SK-N-SH treated with all-trans-retinoic acid at 6 μM for 48 hours (cell line): ENCODE measurements around the gene SRGAP1.
"Not testable (repeated sequence)": the region's sequence is repeated elsewhere in the genome, so short reads cannot be mapped to it uniquely, and the experiment has no call there.

Source experiments
- ATAC-seq: fragments of 200-7000 bp; cut with Tn5 transposase; 3 replicates; pipeline ENCODE4 v1.9.1; 2020; ENCODE audit warnings: mild to moderate bottlenecking, moderate library complexity
- CREB5 ChIP-seq: fragments of 250-450 bp; sonication (Bioruptor Pico); IDR thresholded peaks from 2 replicates; pipeline ENCODE4 v1.5.1; 2020; ENCODE audit warnings: low read depth, mild to moderate bottlenecking, moderate library complexity
- CSDC2 ChIP-seq: fragments of 250-450 bp; sonication (Bioruptor Pico); IDR thresholded peaks from 2 replicates; pipeline ENCODE4 v1.5.0; 2020; ENCODE audit warnings: mild to moderate bottlenecking, moderate library complexity
- ESRRG ChIP-seq: fragments of 250-450 bp; sonication (Bioruptor Pico); IDR thresholded peaks from 2 replicates; pipeline ENCODE4 v1.6.1; 2021; ENCODE audit warnings: mild to moderate bottlenecking
- GLIS3 ChIP-seq: fragments of 250-450 bp; sonication (Bioruptor Pico); IDR thresholded peaks from 2 replicates; pipeline ENCODE4 v1.5.0; 2020; ENCODE audit warnings: mild to moderate bottlenecking, moderate library complexity
- ISL1 ChIP-seq: fragments of 250-450 bp; sonication (Bioruptor Pico); IDR thresholded peaks from 2 replicates; pipeline ENCODE4 v2.1.2; 2022; ENCODE audit warnings: mild to moderate bottlenecking, moderate library complexity
- OSR1 ChIP-seq: fragments of 250-450 bp; sonication (Bioruptor Pico); IDR thresholded peaks from 2 replicates; pipeline ENCODE4 v1.8.0; 2022; ENCODE audit warnings: moderate library complexity, mild to moderate bottlenecking, inconsistent platforms
- POU6F1 ChIP-seq: fragments of 250-450 bp; sonication (Bioruptor Pico); IDR thresholded peaks from 2 replicates; pipeline ENCODE4 v1.8.0; 2021; ENCODE audit warnings: low read depth, mild to moderate bottlenecking, moderate library complexity, borderline replicate concordance
- PPARA ChIP-seq: fragments of 250-450 bp; sonication (Bioruptor Pico); IDR thresholded peaks from 2 replicates; pipeline ENCODE4 v1.5.0; 2020; ENCODE audit warnings: mild to moderate bottlenecking, borderline replicate concordance
- RARB ChIP-seq: fragments of 250-450 bp; sonication (Bioruptor Pico); IDR thresholded peaks from 2 replicates; pipeline ENCODE4 v1.8.0; 2021; ENCODE audit warnings: mild to moderate bottlenecking, moderate library complexity
- SNAI2 ChIP-seq: fragments of 250-450 bp; sonication (Bioruptor Pico); IDR thresholded peaks from 2 replicates; pipeline ENCODE4 v1.5.0; 2020; ENCODE audit warnings: mild to moderate bottlenecking, moderate library complexity
- TOX ChIP-seq: fragments of 250-450 bp; sonication (Bioruptor Pico); IDR thresholded peaks from 2 replicates; pipeline ENCODE4 v1.8.0; 2021; ENCODE audit warnings: mild to moderate bottlenecking, moderate library complexity, borderline replicate concordance
- TSHZ2 ChIP-seq: fragments of 250-450 bp; sonication (Bioruptor Pico); IDR thresholded peaks from 2 replicates; pipeline ENCODE4 v1.5.0; 2020; ENCODE audit warnings: mild to moderate bottlenecking, moderate library complexity
- ZC3H10 ChIP-seq: fragments of 250-450 bp; sonication (Bioruptor Pico); IDR thresholded peaks from 2 replicates; pipeline ENCODE4 v1.5.1; 2021; ENCODE audit warnings: mild to moderate bottlenecking, moderate library complexity
- ZFP3 ChIP-seq: fragments of 250-450 bp; sonication (Bioruptor Pico); IDR thresholded peaks from 2 replicates; pipeline ENCODE4 v1.5.0; 2020; ENCODE audit warnings: mild to moderate bottlenecking, moderate library complexity
- ZFP30 ChIP-seq: fragments of 450-650 bp; formaldehyde crosslinking; IDR thresholded peaks from 2 replicates; pipeline ENCODE4 v1.5.0; 2022; ENCODE audit warnings: mild to moderate bottlenecking, moderate library complexity
- ZNF565 ChIP-seq: fragments of 450-650 bp; formaldehyde crosslinking; conservative IDR thresholded peaks from 2 replicates; pipeline ENCODE4 v1.5.0; 2020; ENCODE audit warnings: low read depth, mild to moderate bottlenecking, moderate library complexity
- ZNF70 ChIP-seq: fragments of 450-650 bp; formaldehyde crosslinking; IDR thresholded peaks from 2 replicates; pipeline ENCODE4 v1.5.0; 2020; ENCODE audit warnings: mild to moderate bottlenecking, moderate library complexity
- ZNF8 ChIP-seq: fragments of 450-650 bp; formaldehyde crosslinking; IDR thresholded peaks from 2 replicates; pipeline ENCODE4 v1.5.0; 2020; ENCODE audit warnings: mild to moderate bottlenecking, moderate library complexity
- TF ChIP-seq, protein P1 (sequence below): fragments of 250-450 bp; sonication (Bioruptor Pico); IDR thresholded peaks from 2 replicates; pipeline ENCODE4 v1.5.1; 2021; ENCODE audit warnings: mild to moderate bottlenecking, moderate library complexity

Gene SRGAP1

DNA sequence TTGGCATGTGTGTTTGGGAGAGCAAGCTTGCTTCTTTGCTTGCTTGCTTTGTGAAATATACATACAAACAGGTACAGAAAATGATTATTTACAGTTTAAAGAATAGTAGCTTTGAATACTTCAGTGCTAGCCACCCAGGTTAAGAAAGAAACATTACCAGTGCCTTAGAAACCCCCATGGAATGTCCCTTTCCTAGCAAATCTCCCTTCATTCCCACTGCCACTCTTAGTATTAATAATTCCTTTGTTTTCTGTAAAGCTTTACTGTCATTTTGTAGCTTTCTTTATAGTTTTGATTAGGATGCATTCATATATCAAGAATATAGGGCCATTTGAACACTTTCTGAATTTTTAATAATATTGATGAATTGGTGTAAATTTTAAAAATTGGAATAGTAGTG lies 9.5 kb downstream of the SRGAP1 start:
- no peak for ATAC-seq
- TF ChIP-seq POU6F1 (CRISPR knock-in tag) (no peak), ZNF70 (no peak), OSR1 (CRISPR knock-in tag) (no peak), ZNF565 (no peak), CREB5 (no peak), ESRRG (CRISPR knock-in tag) (no peak), TOX (CRISPR knock-in tag) (no peak), ZFP3 (CRISPR knock-in tag) (no peak), ISL1 (CRISPR knock-in tag) (no peak), GLIS3 (CRISPR knock-in tag) (no peak), CSDC2 (CRISPR knock-in tag) (no peak)
- TF ChIP-seq, protein P1, sequence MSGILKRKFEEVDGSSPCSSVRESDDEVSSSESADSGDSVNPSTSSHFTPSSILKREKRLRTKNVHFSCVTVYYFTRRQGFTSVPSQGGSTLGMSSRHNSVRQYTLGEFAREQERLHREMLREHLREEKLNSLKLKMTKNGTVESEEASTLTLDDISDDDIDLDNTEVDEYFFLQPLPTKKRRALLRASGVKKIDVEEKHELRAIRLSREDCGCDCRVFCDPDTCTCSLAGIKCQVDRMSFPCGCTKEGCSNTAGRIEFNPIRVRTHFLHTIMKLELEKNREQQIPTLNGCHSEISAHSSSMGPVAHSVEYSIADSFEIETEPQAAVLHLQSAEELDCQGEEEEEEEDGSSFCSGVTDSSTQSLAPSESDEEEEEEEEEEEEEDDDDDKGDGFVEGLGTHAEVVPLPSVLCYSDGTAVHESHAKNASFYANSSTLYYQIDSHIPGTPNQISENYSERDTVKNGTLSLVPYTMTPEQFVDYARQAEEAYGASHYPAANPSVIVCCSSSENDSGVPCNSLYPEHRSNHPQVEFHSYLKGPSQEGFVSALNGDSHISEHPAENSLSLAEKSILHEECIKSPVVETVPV (CRISPR knock-in tag): no peak

GRCh38 chr12:63855299-63855698 lies 10.8 kb downstream of the SRGAP1 start:
- ATAC-seq: no peak
- TF ChIP-seq ZFP30 (no peak), ZNF565 (no peak), OSR1 (CRISPR knock-in tag) (no peak), ZFP3 (CRISPR knock-in tag) (no peak), TSHZ2 (CRISPR knock-in tag) (no peak), PPARA (CRISPR knock-in tag) (no peak), ZNF8 (CRISPR knock-in tag) (no peak), ZC3H10 (CRISPR knock-in tag) (no peak), RARB (no peak)
- TF ChIP-seq, protein P1 (CRISPR knock-in tag): no peak

- peak; percentile 43; the same call in 1 of the 3 replicates for ATAC-seq
- TF ChIP-seq SNAI2 (CRISPR knock-in tag): no peak
- TF ChIP-seq, all 23 proteins: peak for 0
Measured at GRCh38 chr12:63857771-63858670, 13.5 kb downstream of the SRGAP1 start.

GRCh38 chr12:63859880-63860279 lies 15.4 kb downstream of the SRGAP1 start:
- ATAC-seq: not testable (repeated sequence)
